GM21737 (cell line): ENCODE measurements around the gene EOGT.
A peak's percentile ranks its signal among the peaks of the same experiment; 100 is the strongest.

ENCODE experiments used
- ATAC-seq: cut with Tn5 transposase; IDR thresholded peaks from one replicate; pipeline ENCODE4 v1.9.1; 2021; ENCODE audit warnings: mild to moderate bottlenecking, moderate library complexity; ENCODE audit not compliant: unreplicated experiment

Gene EOGT

GRCh38 chr3:69013253-69014021 lies at the start of gene EOGT:
Gene EOGT (minus strand): TSS chr3:69013684. CDS start chr3:69009846, 3,838 bp downstream.
- ATAC-seq = peak; percentile 81

GRCh38 chr3:69059688-69060087 lies 46.2 kb upstream of the EOGT start:
- no peak for ATAC-seq

- ATAC-seq = no peak
These were observed 45.4 kb upstream of the EOGT start for GRCh38 chr3:69058947-69059224.

- peak; percentile 90 for ATAC-seq
These were observed 44.9 kb upstream of the EOGT start for GRCh38 chr3:69058180-69058946.

GRCh38 chr3:69052472-69052898 lies 39.0 kb upstream of the EOGT start:
- peak; percentile 2 for ATAC-seq

- peak; percentile 92 for ATAC-seq
These were observed 38.4 kb upstream of the EOGT start, which contains the start of gene TMF1 for GRCh38 chr3:69051756-69052471. Gene TMF1 (minus strand): TSS chr3:69052333. CDS start chr3:69052086, 247 bp downstream.

- no peak for ATAC-seq
These were observed 35.5 kb upstream of the EOGT start for GRCh38 chr3:69048990-69049389.

GRCh38 chr3:69044608-69045007 lies 31.1 kb upstream of the EOGT start:
- ATAC-seq = no peak

GRCh38 chr3:69033470-69033869 lies 20.0 kb upstream of the EOGT start:
- ATAC-seq = no peak

GRCh38 chr3:69032737-69033136 lies 19.3 kb upstream of the EOGT start:
- ATAC-seq = no peak

GRCh38 chr3:69032142-69032541 lies 18.7 kb upstream of the EOGT start:
- ATAC-seq = no peak

GRCh38 chr3:69031635-69032034 lies 18.2 kb upstream of the EOGT start:
- ATAC-seq = no peak

GRCh38 chr3:69020857-69021256 lies 7.4 kb upstream of the EOGT start:
- no peak for ATAC-seq

- no peak for ATAC-seq
These were observed 6.9 kb upstream of the EOGT start for GRCh38 chr3:69020424-69020823.

GRCh38 chr3:69016901-69017300 lies 3.4 kb upstream of the EOGT start:
- no peak for ATAC-seq

- ATAC-seq = no peak
These were observed 2.6 kb upstream of the EOGT start for GRCh38 chr3:69016102-69016501.

- no peak for ATAC-seq
These were observed 617 bp upstream of the EOGT start for GRCh38 chr3:69014022-69014580.

GRCh38 chr3:69012800-69013252 lies 658 bp downstream of the EOGT start:
- ATAC-seq = peak; percentile 44

- no peak for ATAC-seq
These were observed 1.2 kb downstream of the EOGT start for GRCh38 chr3:69012100-69012799.

GRCh38 chr3:69011096-69011730 lies 2.3 kb downstream of the EOGT start:
- no peak for ATAC-seq
